T-cell (primary cell): Measurements from ENCODE around the gene TMEM45A. TPM values are rescaled to one million over a fixed set of nuclear protein-coding genes. Genes with fewer than 3 reads are reported as not detected.

Source experiments
- ATAC-seq, 4 experiments: fragments of 200-7000 bp in 3 of 4; fragments of 150-1000 bp in 1 of 4; cut with Tn5 transposase; replicated peaks in 1 of 4; 1 replicate in 3 of 4; 2 replicates in 1 of 4; pipeline ENCODE4 v1.10.0; 2021; ENCODE audit warnings: moderate library complexity in 3 of 4, mild to moderate bottlenecking in 2 of 4, moderate number of reproducible peaks in 1 of 4
- CTCF ChIA-PET, 2 donors: fragments of 300-600 bp; sonication (Branson Sonifier 250); formaldehyde crosslinking; loops; one replicate each; lab custom pipeline; 2022; ENCODE audit warnings: antibody characterized with exemption in 2 of 2; lab: Charles Lee
- POLR2A ChIA-PET, 2 donors: fragments of 300-600 bp; sonication (Branson Sonifier 250); formaldehyde crosslinking; loops; one replicate each; lab custom pipeline; 2022; ENCODE audit warnings: antibody characterized with exemption in 2 of 2; lab: Charles Lee
- DNase-seq, 35 experiments: peaks; one replicate each; pipeline versions ENCODE4 v3.0.0 to v3.0.0-alpha.2; 2013 to 2023
- H3K27ac ChIP-seq: one replicate; pipeline ENCODE4 v1.5.1; 2013; ENCODE audit warnings: low read length
- H3K27me3 ChIP-seq, 2 experiments: replicated peaks in 1 of 2; 1 replicate in 1 of 2; 2 replicates in 1 of 2; pipeline versions ENCODE4 v1.6.1 to v1.7.0; 2013; ENCODE audit warnings: low read length in 1 of 2, mixed read lengths in 1 of 2; ENCODE audit not compliant: control insufficient read depth in 2 of 2, insufficient read depth in 2 of 2; ENCODE audit errors: extremely low read depth in 1 of 2
- H3K36me3 ChIP-seq, 2 donors: 1 replicate in 1 of 2; 2 replicates in 1 of 2; pipeline versions ENCODE4 v1.6.1 to v1.7.0; 2013; ENCODE audit warnings: low read length in 1 of 2; ENCODE audit not compliant: control insufficient read depth in 2 of 2, insufficient read depth in 1 of 2; ENCODE audit errors: extremely low read depth in 1 of 2
- H3K4me1 ChIP-seq, 2 experiments: 1 replicate in 1 of 2; 2 replicates in 1 of 2; pipeline versions ENCODE4 v1.6.1 to v1.7.0; 2013; ENCODE audit warnings: low read length in 2 of 2, mixed read lengths in 1 of 2; ENCODE audit not compliant: insufficient read depth in 2 of 2, control insufficient read depth in 1 of 2; ENCODE audit errors: extremely low read depth in 1 of 2
- H3K4me3 ChIP-seq, 2 donors: 1 replicate in 1 of 2; 2 replicates in 1 of 2; pipeline versions ENCODE4 v1.5.1 to v1.7.0; 2013; ENCODE audit warnings: mild to moderate bottlenecking in 2 of 2, low read length in 1 of 2, moderate library complexity in 1 of 2; ENCODE audit not compliant: control insufficient read depth in 1 of 2; ENCODE audit errors: extremely low read depth in 1 of 2
- H3K9me3 ChIP-seq: 2 replicates; pipeline ENCODE4 v1.7.0; 2013
- H3K27ac Mint-ChIP-seq, 2 donors: one replicate each; pipeline ENCODE4 v1.8.0; 2020 to 2021; ENCODE audit warnings: mild to moderate bottlenecking in 2 of 2, mixed read lengths in 2 of 2
- H3K27me3 Mint-ChIP-seq, 2 donors: one replicate each; pipeline ENCODE4 v1.8.0; 2021 to 2022; ENCODE audit warnings: mixed read lengths in 2 of 2
- H3K36me3 Mint-ChIP-seq: one replicate; pipeline ENCODE4 v1.8.0; 2021; ENCODE audit warnings: mixed read lengths
- H3K4me1 Mint-ChIP-seq, 3 donors: one replicate each; pipeline ENCODE4 v1.8.0; 2020 to 2022; ENCODE audit warnings: mixed read lengths in 3 of 3, mild to moderate bottlenecking in 1 of 3
- H3K4me3 Mint-ChIP-seq, 3 donors: one replicate each; pipeline ENCODE4 v1.8.0; 2020 to 2022; ENCODE audit warnings: mild to moderate bottlenecking in 3 of 3, mixed read lengths in 3 of 3, moderate library complexity in 3 of 3
- H3K9me3 Mint-ChIP-seq, 3 donors: one replicate each; pipeline ENCODE4 v1.8.0; 2020 to 2022; ENCODE audit warnings: mixed read lengths in 3 of 3
- WGBS: methylation state at CpG from one replicate; pipeline ENCODE4 v1.1.5; 2013; ENCODE audit warnings: missing lambda C conversion rate; ENCODE audit not compliant: insufficient coverage; 5-methylcytosine and 5-hydroxymethylcytosine counted together
- total RNA-seq, 35 experiments: library from RNA in 6 of 35; stranded (reverse) in 6 of 35; fragments of 120-200 nt in 1 of 35; gene quantifications; one replicate each; pipeline versions ENCODE4 v1.2.1 to v1.2.4 and lab custom pipeline; 2013 to 2026

The TMEM45A gene
- total RNA-seq, 5 donors from 2014 or later (not counting 1 experiment from before 2014, with no cell fraction given) = 0.15 to 0.36 (median 0.18) TPM; not detected in 1

GRCh38 chr3:100455841-100456550 lies 36.4 kb upstream of the TMEM45A start:
- ChIA-PET CTCF (interaction anchor here in 1 of 2 donors (0.6 kb wide), 1 partner anchor 31 kb away, joined by 4 read pairs; no protein-coding TSS in a partner anchor), POLR2A (interaction anchor here in 1 of 2 donors (0.6 kb wide), 2 partner anchors 123 to 381 kb away, joined by 3 read pairs; no protein-coding TSS in a partner anchor)
- Histone ChIP-seq H3K27ac (no peak overlapping the region), H3K36me3 (no peaks in the 10 kb centered on the region), H3K27me3 (no peaks in the 10 kb centered on the region), H3K4me3 (no peak overlapping the region), H3K4me1 (peaks cover 0 to 5% of the 10 kb centered on the region in 2 experiments), H3K9me3 (no peaks in the 10 kb centered on the region)
- Mint-ChIP-seq H3K9me3 (no peaks in the 10 kb centered on the region), H3K27ac (no peak overlapping the region), H3K4me3 (no peak overlapping the region), H3K27me3 (peaks cover 0 to 1% of the 10 kb centered on the region in 2 donors), H3K4me1 (peaks cover 0 to 3% (median 2%) of the 10 kb centered on the region in 3 donors), H3K36me3 (peaks cover 2% of the 10 kb centered on the region)
- 86% methylated on average over 1 of the region's 2 CpGs for WGBS
- DNase-seq (no peak), ATAC-seq (no peak)

DNA sequence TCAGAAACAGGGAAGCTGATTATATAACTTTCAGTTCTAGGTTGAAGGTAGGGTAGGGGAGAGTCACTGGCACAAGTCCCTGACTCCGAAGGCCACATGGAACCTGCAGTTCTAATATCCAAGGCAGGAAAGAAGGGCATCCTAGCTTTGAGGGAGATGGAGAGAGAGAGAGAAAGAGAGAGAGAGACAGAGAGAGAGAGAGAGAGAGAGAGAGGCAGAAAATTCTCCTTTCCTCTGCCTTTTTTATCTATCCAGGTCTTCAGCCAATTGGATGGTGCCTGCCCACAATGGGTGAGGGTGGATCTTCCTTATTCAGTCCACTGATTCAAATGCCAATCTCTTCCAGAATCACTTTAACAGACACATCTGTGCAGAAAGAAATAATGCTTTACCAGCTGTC lies 35.7 kb upstream of the TMEM45A start:
- peaks cover 0 to 5% of the 10 kb centered on the region in 2 experiments for H3K4me1 ChIP-seq
- Mint-ChIP-seq H3K9me3 (no peaks in the 10 kb centered on the region), H3K36me3 (peaks cover 2% of the 10 kb centered on the region), H3K4me1 (peaks cover 0 to 3% (median 2%) of the 10 kb centered on the region in 3 donors), H3K4me3 (no peak overlapping the region), H3K27me3 (peaks cover 0 to 1% of the 10 kb centered on the region in 2 donors), H3K27ac (no peak overlapping the region)
- H3K36me3 ChIP-seq = no peaks in the 10 kb centered on the region
- POLR2A ChIA-PET = no interaction called here
- H3K4me3 ChIP-seq = no peak overlapping the region
- no peaks in the 10 kb centered on the region for H3K27me3 ChIP-seq
- CTCF ChIA-PET = no interaction called here
- ATAC-seq = no peak
- H3K27ac ChIP-seq = no peak overlapping the region
- no peak for DNase-seq
- H3K9me3 ChIP-seq = no peaks in the 10 kb centered on the region
- 83% methylated on average over 1 of the region's 1 CpG for WGBS

DNA sequence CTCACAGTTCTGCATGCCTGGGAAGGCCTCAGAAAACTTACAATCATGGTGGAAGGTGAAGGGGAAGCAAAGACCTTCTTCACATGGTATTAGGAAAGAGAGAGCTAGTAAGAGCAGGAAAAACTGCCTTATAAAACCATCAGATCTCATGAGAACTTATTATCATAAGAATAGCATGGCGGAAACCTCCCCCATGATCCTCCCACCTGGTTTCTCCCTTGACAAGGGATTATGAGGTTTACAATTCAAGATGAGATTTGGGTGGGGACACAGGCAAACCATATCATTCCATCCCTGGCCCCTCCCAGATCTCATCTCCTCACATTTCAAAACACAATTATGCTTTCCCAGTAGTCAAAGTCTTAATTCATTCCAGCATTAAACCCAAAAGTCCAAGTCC lies 34.6 kb upstream of the TMEM45A start:
- Mint-ChIP-seq H3K9me3 (no peaks in the 10 kb centered on the region), H3K36me3 (peaks cover 1% of the 10 kb centered on the region), H3K27ac (no peak overlapping the region), H3K27me3 (peaks cover 1 to 3% of the 10 kb centered on the region in 2 donors), H3K4me3 (no peak overlapping the region), H3K4me1 (peaks cover 0 to 3% (median 2%) of the 10 kb centered on the region in 3 donors)
- POLR2A ChIA-PET = no interaction called here
- DNase-seq = no peak
- Histone ChIP-seq H3K27ac (no peak overlapping the region), H3K9me3 (no peaks in the 10 kb centered on the region), H3K27me3 (no peaks in the 10 kb centered on the region), H3K4me3 (no peak overlapping the region), H3K4me1 (peaks cover 0 to 5% of the 10 kb centered on the region in 2 experiments), H3K36me3 (no peaks in the 10 kb centered on the region)
- ATAC-seq = no peak
- CTCF ChIA-PET = no interaction called here
- WGBS = no CpG with 5 or more reads among the region's 1 CpG

GRCh38 chr3:100458814-100459213 lies 33.6 kb upstream of the TMEM45A start:
- DNase-seq (no peak), ATAC-seq (no peak)
- Histone ChIP-seq H3K9me3 (no peaks in the 10 kb centered on the region), H3K4me1 (peaks cover 0 to 5% of the 10 kb centered on the region in 2 experiments), H3K27me3 (no peaks in the 10 kb centered on the region), H3K4me3 (no peak overlapping the region), H3K36me3 (no peaks in the 10 kb centered on the region), H3K27ac (no peak overlapping the region)
- Mint-ChIP-seq H3K4me3 (no peak overlapping the region), H3K4me1 (peaks cover 0 to 3% (median 2%) of the 10 kb centered on the region in 3 donors), H3K36me3 (no peaks in the 10 kb centered on the region), H3K27me3 (peaks cover 1 to 3% of the 10 kb centered on the region in 2 donors), H3K9me3 (no peaks in the 10 kb centered on the region), H3K27ac (no peak overlapping the region)
- WGBS = 100% methylated on average over 1 of the region's 1 CpG
- CTCF ChIA-PET = no interaction called here
- POLR2A ChIA-PET = no interaction called here

- H3K4me3 Mint-ChIP-seq = no peak overlapping the region
- peaks cover 8 to 11% (median 10%) of the 10 kb centered on the region in 3 donors for H3K4me1 Mint-ChIP-seq
- DNase-seq (peak in 1 of 35 experiments; percentile 17), ATAC-seq (peak in 2 of 4 experiments; percentile 40 to 41)
- Histone ChIP-seq H3K36me3 (no peaks in the 10 kb centered on the region), H3K27me3 (peaks cover 0 to 2% of the 10 kb centered on the region in 2 experiments), H3K27ac (no peak overlapping the region), H3K4me3 (no peak overlapping the region), H3K4me1 (no peaks in the 10 kb centered on the region), H3K9me3 (no peaks in the 10 kb centered on the region)
- no peak overlapping the region for H3K27ac Mint-ChIP-seq
- ChIA-PET POLR2A (no interaction called here), CTCF (interaction anchor here (0.5 to 1.5 kb wide), 16 partner anchors 8 to 935 kb away, joined by 3 to 6 read pairs (median 4); partner anchors contain the start of genes LNP1 (in 1 of the 2) and TOMM70 (in 1 of the 2))
- H3K36me3 Mint-ChIP-seq = no peaks in the 10 kb centered on the region
- WGBS = 40% methylated on average over 2 of the region's 3 CpGs
- peaks cover 0 to 2% (median 1%) of the 10 kb centered on the region in 3 donors for H3K9me3 Mint-ChIP-seq
- peaks cover 1 to 3% of the 10 kb centered on the region in 2 donors for H3K27me3 Mint-ChIP-seq
Observed at GRCh38 chr3:100463002-100463401, 29.4 kb upstream of the TMEM45A start.

GRCh38 chr3:100463646-100464155 lies 28.7 kb upstream of the TMEM45A start:
- Histone ChIP-seq H3K4me1 (no peaks in the 10 kb centered on the region), H3K36me3 (no peaks in the 10 kb centered on the region), H3K27me3 (peaks cover 0 to 2% of the 10 kb centered on the region in 2 experiments), H3K9me3 (no peaks in the 10 kb centered on the region), H3K4me3 (no peak overlapping the region), H3K27ac (no peak overlapping the region)
- Mint-ChIP-seq H3K36me3 (no peaks in the 10 kb centered on the region), H3K27me3 (peaks cover 1 to 3% of the 10 kb centered on the region in 2 donors), H3K9me3 (peaks cover 0 to 8% (median 2%) of the 10 kb centered on the region in 3 donors), H3K27ac (no peak overlapping the region), H3K4me1 (peaks cover 8 to 11% (median 10%) of the 10 kb centered on the region in 3 donors), H3K4me3 (no peak overlapping the region)
- ATAC-seq = no peak
- WGBS = 67% methylated on average over 2 of the region's 3 CpGs
- DNase-seq = no peak
- ChIA-PET POLR2A (no interaction called here), CTCF (interaction anchor here (0.6 to 1.2 kb wide), 5 partner anchors 16 to 171 kb away, joined by 3 to 4 read pairs (median 3); partner anchors contain the start of genes LNP1 (in 1 of the 2) and TOMM70 (in 1 of the 2))
